CD4-positive, alpha-beta T cell treated with Interleukin-1 beta for 1 hour (primary cell): ENCODE data around the gene MAPKAP1.
"Not testable (repeated sequence)": the region's sequence is repeated elsewhere in the genome, so short reads cannot be mapped to it uniquely, and the experiment has no call there.

Experiments used
- DNase-seq, 2 donors: peaks; one replicate each; pipeline ENCODE4 v3.0.0-alpha.2; 2020 to 2022

The MAPKAP1 gene

DNA sequence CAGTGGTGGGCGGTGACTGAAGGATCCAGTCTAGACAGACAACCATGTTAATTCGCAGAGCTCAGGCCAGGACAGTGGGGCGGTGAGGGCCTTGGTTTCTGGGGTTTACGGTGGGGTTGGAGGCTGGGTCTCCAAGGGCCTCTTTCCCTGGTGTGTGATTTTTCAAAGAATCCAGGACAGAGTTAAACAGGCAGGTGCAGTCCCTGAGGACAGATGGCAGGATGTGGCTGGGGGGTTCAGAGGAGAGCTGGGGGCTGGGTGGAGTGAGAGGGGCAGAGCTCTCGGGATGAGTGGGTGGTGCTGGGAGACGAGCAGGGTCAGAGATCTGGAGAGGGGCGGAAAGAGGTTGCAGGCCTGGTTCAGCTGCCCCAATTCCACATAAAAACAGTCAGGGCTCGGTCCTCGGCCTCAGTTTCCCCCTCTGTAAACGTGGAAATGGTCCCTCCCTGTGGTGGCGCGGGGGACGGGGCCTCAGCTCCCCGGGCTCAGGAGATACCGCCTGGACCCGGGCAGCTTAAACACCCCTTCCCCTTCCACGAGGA lies 299.5 kb downstream of the MAPKAP1 start:
- no peak for DNase-seq

DNA sequence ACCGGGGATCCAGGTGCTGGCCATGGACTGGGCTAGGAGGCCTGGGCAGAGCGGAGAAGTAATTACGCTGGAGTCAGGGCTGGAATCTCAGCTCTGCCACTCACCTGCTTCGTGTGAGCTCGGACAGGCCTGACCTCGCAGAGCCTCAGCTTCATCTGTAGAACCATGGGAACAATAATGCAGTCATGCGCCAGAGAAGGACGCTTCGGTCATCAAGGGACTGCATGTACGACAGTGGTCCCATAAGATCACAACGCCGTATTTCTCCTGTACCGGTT lies 300.3 kb downstream of the MAPKAP1 start:
- DNase-seq = no peak

DNA sequence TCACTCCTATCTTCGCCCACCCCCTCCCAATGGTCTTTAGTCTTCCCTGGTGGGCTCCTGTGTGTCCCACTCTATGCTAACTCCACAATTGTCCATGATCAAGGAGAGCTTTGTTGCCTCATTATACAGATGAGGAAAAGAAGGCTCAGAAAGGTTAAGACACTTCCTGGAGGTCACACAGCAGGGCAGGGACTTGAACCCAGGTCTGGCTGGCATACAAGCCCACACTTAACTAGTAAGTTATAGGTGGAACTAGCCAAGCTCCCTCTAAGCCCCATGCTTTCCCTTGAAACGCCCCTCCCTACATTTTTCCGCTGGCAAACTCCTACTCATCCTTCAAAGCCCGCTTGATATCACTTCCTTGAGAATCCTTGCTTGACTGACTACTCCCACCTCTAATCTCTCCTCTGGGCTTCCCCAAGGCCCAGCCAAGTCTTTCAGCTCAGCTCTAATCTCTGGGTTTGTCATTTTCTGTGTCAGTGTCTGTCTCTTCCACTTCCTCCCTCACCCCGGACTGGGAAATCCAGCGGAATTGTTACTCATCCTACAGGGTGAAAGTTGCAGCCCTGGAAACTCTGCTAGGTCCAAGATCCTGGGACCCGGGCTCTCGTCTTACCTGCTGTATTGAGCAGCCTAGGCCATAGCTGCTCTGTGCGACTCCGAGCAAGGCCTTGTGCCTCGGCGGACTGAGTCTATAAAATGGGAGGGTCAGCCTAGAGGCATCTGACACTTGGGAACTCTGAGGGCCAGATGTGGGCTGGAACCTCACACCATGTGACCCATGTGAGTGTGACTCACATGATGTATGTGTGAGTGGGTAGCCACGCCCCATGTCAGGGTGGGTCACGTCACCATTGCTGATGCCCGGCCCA lies 300.8 kb downstream of the MAPKAP1 start:
- DNase-seq = no peak

DNA sequence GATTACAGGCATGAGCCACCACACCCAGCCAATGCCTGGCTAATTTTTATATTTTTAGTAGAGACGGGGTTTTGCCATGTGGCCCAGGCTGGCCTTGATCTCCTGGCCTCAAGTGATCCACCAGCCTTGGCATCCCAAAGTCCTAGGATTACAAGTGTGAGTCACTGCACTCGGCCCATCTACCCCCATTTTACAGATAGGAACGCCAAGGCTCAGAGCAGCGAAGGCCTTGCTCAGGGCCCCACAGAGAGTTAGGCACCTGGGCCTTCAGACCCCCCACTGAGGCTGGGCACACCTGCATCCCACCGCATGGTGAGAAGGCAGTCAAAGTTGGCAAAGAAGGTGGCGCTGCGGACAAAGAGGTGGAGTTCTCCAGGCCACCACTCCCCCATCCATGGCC lies 302.3 kb downstream of the MAPKAP1 start:
- DNase-seq = no peak

DNA sequence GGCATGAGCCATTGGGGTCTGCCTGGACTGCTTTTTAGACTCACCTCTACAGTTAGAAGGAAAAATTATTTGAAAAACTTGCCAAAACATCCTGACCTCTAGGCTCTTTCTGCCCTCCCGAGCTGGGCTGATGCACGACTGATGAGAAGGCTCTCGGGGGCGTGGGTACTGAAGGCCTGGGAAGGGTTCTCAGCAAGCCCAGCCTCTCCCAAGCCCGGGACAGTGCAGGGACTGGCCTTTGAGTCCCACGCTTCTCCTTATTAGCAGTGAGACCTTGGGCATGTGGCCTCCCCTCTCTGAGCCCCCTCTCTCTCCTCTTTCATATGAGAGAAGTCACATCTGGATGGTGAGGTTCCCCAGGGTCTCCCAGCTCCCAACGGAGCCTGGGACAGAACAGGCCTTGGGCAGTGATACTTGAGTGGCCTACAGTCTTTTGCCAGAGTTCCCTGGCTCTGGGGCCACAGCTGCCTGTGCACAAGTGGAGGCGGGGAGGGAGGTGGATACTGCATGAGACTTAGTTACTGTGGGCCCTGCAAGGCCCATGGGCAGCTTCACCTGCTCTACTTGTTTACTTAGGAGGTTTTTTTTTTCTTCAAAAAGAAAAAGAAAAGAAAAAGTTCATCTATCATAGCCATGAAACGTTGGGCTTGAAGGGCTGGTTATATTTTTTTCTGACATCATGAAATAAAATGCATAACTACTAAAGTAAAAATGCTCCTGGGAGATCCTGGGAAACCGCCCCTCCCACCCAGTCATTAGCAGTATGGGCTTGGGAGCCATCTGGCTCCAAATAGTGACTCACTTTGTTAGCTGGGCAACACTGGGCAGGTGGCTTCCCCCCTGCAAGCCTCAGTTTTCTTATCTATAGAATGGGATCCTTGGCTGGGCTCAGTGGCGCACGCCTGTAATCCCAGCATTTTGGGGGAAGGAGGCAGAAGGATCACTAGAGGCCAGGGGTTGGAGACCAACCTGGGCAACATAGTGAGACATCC lies 306.0 kb downstream of the MAPKAP1 start:
- DNase-seq = no peak

DNA sequence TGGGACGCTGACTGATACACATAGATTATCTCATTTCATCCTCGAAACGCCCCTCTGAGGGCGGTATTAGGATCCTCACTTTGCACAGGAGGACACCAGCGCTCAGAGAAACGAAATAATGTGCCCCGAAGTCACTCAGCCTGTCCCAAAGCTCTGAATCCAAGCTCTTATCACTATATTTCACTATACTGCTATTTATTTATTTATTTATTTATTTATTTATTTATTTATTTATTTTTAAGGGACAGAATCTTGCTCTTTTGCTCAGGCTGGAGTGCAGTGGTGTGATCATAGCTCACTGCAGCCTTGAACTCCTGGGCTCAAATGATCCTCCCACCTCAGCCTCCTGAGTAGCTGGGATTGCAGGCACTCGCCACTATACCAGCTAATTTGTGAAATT lies 306.8 kb downstream of the MAPKAP1 start:
- DNase-seq = not testable (repeated sequence)

DNA sequence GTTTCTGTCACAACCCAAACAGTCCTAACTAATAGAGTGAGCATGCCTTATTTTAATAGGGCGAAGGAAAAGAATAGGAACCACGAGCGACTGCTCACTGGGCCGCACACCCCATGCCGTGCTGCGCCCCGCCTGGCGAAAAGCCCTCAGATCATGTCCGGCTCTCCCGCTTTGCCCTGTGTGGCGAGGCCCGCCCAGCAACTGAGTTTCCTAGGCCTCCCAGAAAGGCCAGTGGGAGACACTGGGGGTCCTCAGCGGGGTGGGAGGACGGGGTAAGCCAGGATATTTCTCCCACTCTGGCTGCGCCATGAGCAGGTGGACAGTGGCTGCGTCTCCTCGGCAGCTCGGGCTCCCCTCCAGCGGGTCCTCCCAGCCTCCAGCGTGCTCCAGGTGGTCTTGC lies 307.3 kb downstream of the MAPKAP1 start:
- DNase-seq = no peak

DNA sequence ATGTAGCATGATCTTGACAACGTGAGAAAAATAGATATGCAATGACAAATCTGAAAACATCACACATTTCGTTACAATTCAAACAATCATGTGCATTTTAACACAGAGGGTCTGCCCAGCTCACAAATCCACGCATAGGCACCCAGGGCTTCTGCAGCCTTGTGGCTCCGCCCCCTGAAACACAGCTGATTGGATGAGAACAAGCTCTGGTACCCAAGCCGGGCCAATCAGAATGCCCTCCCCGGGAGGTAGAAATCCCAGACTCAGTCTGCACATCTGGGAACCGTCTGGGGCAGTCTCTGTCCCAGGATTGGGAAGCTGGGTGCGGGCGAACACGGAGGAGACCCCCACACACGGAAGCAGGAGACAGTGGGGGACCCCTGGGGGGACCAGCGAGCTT lies 307.8 kb downstream of the MAPKAP1 start:
- no peak for DNase-seq

DNA sequence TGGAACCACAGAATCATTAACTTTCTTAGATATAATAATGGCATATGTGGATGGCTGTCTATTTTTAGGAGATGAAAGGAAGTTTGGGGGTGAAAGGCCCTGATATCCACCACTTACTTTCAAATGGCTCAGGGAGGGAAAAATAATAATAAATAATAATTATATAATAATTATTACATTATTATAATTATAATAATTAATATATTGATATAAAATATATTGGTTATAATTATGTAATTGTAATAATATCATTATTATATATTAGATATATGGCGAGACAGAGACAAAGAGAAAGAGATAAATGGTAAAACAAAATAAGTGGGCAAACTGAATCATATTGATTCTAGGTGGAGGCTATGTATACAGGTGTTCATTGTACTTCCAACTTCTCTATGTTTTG lies 308.8 kb downstream of the MAPKAP1 start:
- DNase-seq = no peak

DNA sequence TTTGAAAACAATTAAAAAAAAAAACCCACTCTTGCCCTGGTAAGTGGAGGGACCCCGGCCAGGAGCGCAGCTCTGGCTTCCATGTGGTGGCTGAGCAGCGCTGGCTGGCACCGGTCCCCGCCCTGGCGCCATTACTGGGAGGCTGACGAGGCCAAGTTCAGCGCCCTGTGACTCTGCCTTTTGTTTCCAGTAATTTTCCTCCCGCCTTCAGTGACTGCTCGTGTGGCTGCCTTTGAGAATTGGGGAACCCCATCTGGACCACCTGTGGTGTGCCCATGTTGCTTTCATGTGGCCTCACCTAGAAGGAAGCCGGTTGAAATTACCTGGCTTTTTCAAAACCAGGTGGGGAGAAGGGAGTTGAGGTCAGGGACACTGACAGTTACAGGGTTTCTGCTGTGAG lies 309.3 kb downstream of the MAPKAP1 start:
- no peak for DNase-seq

DNA sequence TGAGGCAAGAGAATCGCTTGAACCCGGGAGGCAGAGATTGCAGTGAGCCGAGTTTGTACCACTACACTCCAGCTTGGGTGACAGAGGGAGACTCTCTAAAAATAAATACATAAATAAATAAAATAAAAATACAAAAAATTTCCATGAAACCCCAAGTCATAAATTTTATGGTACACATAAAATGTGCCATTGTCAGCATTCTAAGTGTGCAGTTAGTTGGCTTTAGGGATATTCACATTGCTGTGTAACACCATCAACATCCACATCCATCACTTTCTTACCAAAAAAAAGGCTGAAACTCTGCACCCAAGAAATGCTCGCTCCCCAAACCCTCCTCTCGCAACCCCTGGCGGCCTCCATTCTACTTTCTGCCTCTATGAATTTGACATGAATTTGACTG lies 310.2 kb downstream of the MAPKAP1 start:
- no peak for DNase-seq

DNA sequence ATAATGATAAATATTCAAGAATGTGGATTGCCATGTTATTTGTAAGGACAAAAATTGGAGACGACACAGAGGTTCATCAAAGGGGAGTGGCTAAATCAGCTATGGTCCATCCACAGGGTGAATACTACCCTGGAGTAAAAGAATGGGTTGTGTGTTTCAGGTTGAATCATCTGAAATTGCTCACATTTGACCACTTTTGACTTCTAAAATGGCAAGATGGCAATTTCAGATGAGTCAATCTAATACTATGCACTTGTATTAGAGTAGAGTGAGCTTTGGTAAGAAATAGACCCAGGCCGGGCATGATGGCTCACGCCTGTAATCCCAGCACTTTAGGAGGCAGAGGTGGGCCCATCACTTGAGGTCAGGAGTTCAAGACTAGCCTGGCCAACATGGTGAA lies 313.6 kb downstream of the MAPKAP1 start:
- DNase-seq = no peak

DNA sequence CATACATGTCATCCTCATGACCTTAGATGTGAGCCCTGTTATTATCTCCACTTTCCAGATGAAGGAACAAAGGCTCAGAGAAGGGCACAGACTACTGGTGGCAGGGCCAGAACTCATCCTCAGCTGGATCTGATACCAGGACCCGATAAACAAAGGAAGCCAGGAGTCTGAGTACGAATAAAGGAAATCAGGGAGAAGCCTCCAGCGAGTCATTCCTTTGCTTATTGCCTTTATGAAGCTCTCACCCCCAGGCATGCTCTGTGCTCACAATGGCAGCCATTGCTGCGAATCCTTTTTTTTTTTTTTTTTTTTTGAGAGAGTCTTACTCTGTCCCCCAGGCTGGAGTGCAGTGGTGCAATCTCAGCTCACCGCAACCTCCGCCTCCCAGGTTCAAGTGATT lies 315.3 kb downstream of the MAPKAP1 start:
- no peak for DNase-seq

DNA sequence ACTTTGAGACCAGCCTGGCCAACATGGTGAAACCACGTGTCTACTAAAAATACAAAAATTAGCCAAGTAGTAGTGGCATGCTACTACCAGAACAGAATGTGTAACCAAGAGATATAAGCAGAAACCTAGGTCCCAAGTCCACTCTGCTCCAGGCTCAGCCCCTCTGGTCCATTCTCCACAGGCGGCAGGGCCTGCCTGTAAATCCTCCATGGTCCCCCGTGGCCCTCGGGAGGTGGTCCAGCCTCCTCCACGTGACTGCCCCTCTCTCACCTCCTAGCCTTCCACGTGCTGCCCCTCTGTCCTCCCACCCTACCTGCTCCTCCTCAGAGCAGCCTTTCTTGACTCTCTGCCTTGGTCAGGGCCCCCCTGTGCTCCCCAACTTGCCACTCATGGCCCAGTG lies 318.0 kb downstream of the MAPKAP1 start:
- DNase-seq = no peak

DNA sequence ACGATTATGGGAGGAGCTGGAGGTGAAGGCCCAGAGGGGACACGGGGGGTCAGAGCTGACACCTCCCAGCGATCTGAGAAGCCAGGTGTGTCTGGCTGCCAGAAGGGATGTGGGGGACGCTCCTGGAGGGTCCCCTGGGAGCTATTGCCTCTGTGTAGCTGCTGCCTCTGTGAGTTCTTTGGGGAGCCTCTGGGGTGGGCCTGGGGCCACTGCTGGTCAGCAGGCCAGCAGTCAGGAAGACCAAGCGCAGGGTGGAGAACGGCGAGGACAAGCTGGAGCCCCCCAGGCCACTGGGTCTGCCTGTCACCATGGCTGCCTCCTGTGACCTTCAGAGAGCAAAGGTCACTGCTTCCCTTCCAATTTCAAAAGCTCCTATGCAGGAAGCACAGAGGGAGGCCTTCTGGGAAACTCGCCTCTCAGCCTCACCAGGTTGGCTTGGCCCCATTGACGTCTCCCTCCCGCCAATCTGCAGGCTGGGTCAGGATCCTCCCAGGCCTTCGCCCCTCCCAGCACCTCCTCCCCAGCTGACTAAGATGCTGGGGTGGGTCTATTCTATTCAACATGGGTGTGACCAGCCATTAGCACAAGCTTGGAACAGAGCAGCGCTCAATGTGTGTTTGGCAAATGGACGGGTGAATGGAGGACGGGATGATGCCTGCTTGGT lies 319.0 kb downstream of the MAPKAP1 start:
- no peak for DNase-seq
